ENCODE results near the gene IRF2BP2. TPM values are rescaled to one million over a fixed set of nuclear protein-coding genes. Genes with fewer than 3 reads are reported as not detected.

Gene IRF2BP2
- total RNA-seq, 1 donor from 2014 or later = 126 TPM

DNA sequence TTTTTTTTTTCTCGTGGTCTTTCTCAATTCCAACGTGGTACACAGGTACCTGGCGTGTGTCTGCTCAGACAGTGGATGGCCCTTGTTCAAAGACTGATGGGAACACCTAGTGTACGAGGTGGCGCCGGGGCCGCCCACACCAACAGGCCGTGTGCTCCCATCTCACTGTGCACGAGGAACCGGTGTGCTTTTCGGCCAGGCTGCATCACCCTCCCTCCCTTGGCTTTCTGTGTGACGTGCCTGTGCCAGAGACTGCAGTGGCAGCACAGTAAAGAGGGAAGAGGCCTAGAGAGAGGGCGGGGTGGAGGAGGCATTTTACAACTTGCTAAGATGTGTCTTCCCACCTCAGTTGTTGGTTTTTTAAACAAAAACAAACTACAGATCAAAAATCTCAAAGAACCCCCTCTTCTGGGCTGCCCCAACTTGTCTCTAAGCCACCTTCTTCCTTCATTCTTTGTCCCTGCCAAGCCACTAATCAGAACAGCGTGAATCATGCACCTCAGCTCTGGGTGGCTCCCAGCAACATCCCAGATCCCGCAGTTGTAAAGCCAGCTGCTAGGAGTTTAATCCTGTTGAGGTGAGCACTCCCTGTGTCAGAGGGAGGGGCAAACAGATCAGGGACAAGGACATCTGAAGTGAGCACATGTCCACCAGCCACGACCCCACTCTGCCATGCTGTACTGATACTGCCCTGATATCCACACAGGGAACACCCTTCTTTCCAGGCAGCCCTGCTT is 20.7 kb downstream of the IRF2BP2 start:
- Histone ChIP-seq H4K20me1 (ENCODE audit: insufficient read depth, low read length) (no peaks in the 10 kb centered on the region), H3K4me1 (ENCODE audit: insufficient read depth, low read length) (peaks cover 19% of the 10 kb centered on the region)

DNA sequence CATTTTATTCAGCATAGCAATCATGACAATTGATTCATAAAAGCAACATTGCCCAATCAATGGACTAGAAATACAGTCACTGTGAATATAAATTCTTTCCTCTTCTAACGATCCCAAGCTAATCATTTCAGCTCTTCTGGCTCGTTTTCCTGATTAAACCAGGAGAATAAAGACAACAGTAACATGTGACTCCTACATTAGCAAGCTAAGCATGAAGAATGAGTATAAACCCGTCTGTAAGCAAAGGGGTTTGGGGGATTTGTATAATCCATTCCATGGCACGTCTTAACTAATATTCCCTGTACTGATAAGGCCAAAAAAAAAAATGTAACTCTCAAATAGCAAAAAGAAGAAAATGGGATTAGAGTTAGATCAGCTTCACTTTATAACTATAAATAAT is 21.6 kb downstream of the IRF2BP2 start:
- no peaks in the 10 kb centered on the region for H3K9me3 Mint-ChIP-seq (ENCODE audit: unreplicated experiment)
- H3K9me3 ChIP-seq (ENCODE audit: insufficient read depth, low read depth, low read length) = no peaks in the 10 kb centered on the region
- no peak overlapping the region for H3K27ac ChIP-seq (ENCODE audit: low read depth, low read length)
- TF ChIP-seq CTCF (IDR thresholded peaks at IDR 0.05; ENCODE audit: insufficient read depth, low read depth, low read length) (no peak), EZH2 (IDR thresholded peaks at IDR 0.05; ENCODE audit: insufficient read depth, low read length) (no peak)
- no peak overlapping the region for H3K4me2 ChIP-seq (ENCODE audit: low read length)
- H3K27me3 ChIP-seq (ENCODE audit: insufficient read depth, low read length) = no peaks in the 10 kb centered on the region
- peaks cover 10% of the 10 kb centered on the region for H3K4me1 Mint-ChIP-seq (ENCODE audit: low read depth, unreplicated experiment)
- H3K27me3 Mint-ChIP-seq (ENCODE audit: low read depth, unreplicated experiment) = peaks cover 3% of the 10 kb centered on the region
- DNase-seq (ENCODE audit: low read depth) (no peak), FAIRE-seq (no peak)
- no peaks in the 10 kb centered on the region for H3K79me2 ChIP-seq (ENCODE audit: insufficient read depth, low read length)
- H3K4me3 ChIP-seq (ENCODE audit: insufficient read depth, low read depth, low read length) = no peak overlapping the region
- H3K36me3 ChIP-seq (ENCODE audit: insufficient read depth, low read length) = no peaks in the 10 kb centered on the region
- H3K9ac ChIP-seq (ENCODE audit: low read length) = no peak overlapping the region
- H3K36me3 Mint-ChIP-seq (ENCODE audit: low read depth, unreplicated experiment) = no peaks in the 10 kb centered on the region
- no peak overlapping the region for H3K27ac Mint-ChIP-seq (ENCODE audit: unreplicated experiment)
- no peak overlapping the region for H3K4me3 Mint-ChIP-seq (ENCODE audit: unreplicated experiment)
- H2AFZ ChIP-seq (ENCODE audit: low read depth, low read length) = no peak overlapping the region
- peaks cover 19% of the 10 kb centered on the region for H3K4me1 ChIP-seq (ENCODE audit: insufficient read depth, low read length)
- H4K20me1 ChIP-seq (ENCODE audit: insufficient read depth, low read length) = no peaks in the 10 kb centered on the region

More for the DNA sequence above, 20.7 kb downstream of the IRF2BP2 start:
- TF ChIP-seq CTCF (IDR thresholded peaks at IDR 0.05; ENCODE audit: insufficient read depth, low read depth, low read length) (no peak), EZH2 (IDR thresholded peaks at IDR 0.05; ENCODE audit: insufficient read depth, low read length) (no peak)
- H3K27me3 ChIP-seq (ENCODE audit: insufficient read depth, low read length) = no peaks in the 10 kb centered on the region
- Mint-ChIP-seq H3K9me3 (ENCODE audit: unreplicated experiment) (peaks cover 3% of the 10 kb centered on the region), H3K27me3 (ENCODE audit: low read depth, unreplicated experiment) (peaks cover 7% of the 10 kb centered on the region), H3K27ac (ENCODE audit: unreplicated experiment) (no peak overlapping the region), H3K4me1 (ENCODE audit: low read depth, unreplicated experiment) (peaks cover 10% of the 10 kb centered on the region), H3K36me3 (ENCODE audit: low read depth, unreplicated experiment) (peaks cover 1% of the 10 kb centered on the region), H3K4me3 (ENCODE audit: unreplicated experiment) (no peak overlapping the region)
- DNase-seq (ENCODE audit: low read depth) (peak; percentile 64), FAIRE-seq (no peak)
- H3K9ac ChIP-seq (ENCODE audit: low read length) = no peak overlapping the region
- no peak overlapping the region for H3K4me2 ChIP-seq (ENCODE audit: low read length)
- no peaks in the 10 kb centered on the region for H3K79me2 ChIP-seq (ENCODE audit: insufficient read depth, low read length)
- no peaks in the 10 kb centered on the region for H3K36me3 ChIP-seq (ENCODE audit: insufficient read depth, low read length)
- H3K4me3 ChIP-seq (ENCODE audit: insufficient read depth, low read depth, low read length) = no peak overlapping the region
- no peak overlapping the region for H3K27ac ChIP-seq (ENCODE audit: low read depth, low read length)
- no peak overlapping the region for H2AFZ ChIP-seq (ENCODE audit: low read depth, low read length)
- no peaks in the 10 kb centered on the region for H3K9me3 ChIP-seq (ENCODE audit: insufficient read depth, low read depth, low read length)

- no peak overlapping the region for H3K4me3 ChIP-seq (ENCODE audit: insufficient read depth, low read depth, low read length)
- Mint-ChIP-seq H3K4me3 (ENCODE audit: unreplicated experiment) (no peak overlapping the region), H3K9me3 (ENCODE audit: unreplicated experiment) (no peaks in the 10 kb centered on the region), H3K27me3 (ENCODE audit: low read depth, unreplicated experiment) (peaks cover 3% of the 10 kb centered on the region), H3K27ac (ENCODE audit: unreplicated experiment) (no peak overlapping the region), H3K4me1 (ENCODE audit: low read depth, unreplicated experiment) (peaks cover 13% of the 10 kb centered on the region), H3K36me3 (ENCODE audit: low read depth, unreplicated experiment) (no peaks in the 10 kb centered on the region)
- no peak overlapping the region for H3K9ac ChIP-seq (ENCODE audit: low read length)
- H3K9me3 ChIP-seq (ENCODE audit: insufficient read depth, low read depth, low read length) = no peaks in the 10 kb centered on the region
- no peaks in the 10 kb centered on the region for H3K36me3 ChIP-seq (ENCODE audit: insufficient read depth, low read length)
- no peak for DNase-seq (ENCODE audit: low read depth)
- H4K20me1 ChIP-seq (ENCODE audit: insufficient read depth, low read length) = no peaks in the 10 kb centered on the region
- H2AFZ ChIP-seq (ENCODE audit: low read depth, low read length) = no peak overlapping the region
- H3K4me2 ChIP-seq (ENCODE audit: low read length) = no peak overlapping the region
- peaks cover 22% of the 10 kb centered on the region for H3K4me1 ChIP-seq (ENCODE audit: insufficient read depth, low read length)
- H3K27me3 ChIP-seq (ENCODE audit: insufficient read depth, low read length) = no peaks in the 10 kb centered on the region
- H3K79me2 ChIP-seq (ENCODE audit: insufficient read depth, low read length) = no peaks in the 10 kb centered on the region
- FAIRE-seq = no peak
- no peak for TF ChIP-seq CTCF (IDR thresholded peaks at IDR 0.05; ENCODE audit: insufficient read depth, low read depth, low read length)
- no peak for TF ChIP-seq EZH2 (IDR thresholded peaks at IDR 0.05; ENCODE audit: insufficient read depth, low read length)
- no peak overlapping the region for H3K27ac ChIP-seq (ENCODE audit: low read depth, low read length)
Measured at GRCh38 chr1:234586892-234587485, 23.0 kb downstream of the IRF2BP2 start.
